Islet of Langerhans (tissue), 1 donor: ENCODE measurements around the gene DNAJA1.

Source experiments
- FAIRE-seq: peaks from one replicate; lab custom pipeline; 2011; peaks lifted over from hg19 to GRCh38; lab: Jason Lieb, UNC

Gene DNAJA1

GRCh38 chr9:33029231-33029786, 4.2 kb downstream of the DNAJA1 start:
- FAIRE-seq: peak; percentile 65

DNA sequence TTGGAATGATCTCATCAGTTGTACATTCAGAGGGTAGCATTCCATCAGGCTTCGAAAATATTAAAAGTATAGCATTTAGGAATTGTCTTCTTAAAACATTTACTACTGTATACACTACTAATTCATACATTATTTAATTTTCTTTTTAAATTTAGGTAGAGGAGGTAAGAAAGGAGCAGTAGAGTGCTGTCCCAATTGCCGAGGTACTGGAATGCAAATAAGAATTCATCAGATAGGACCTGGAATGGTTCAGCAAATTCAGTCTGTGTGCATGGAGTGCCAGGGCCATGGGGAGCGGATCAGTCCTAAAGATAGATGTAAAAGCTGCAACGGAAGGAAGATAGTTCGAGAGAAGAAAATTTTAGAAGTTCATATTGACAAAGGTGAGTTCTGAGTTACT, 5.2 kb downstream of the DNAJA1 start:
- no peak for FAIRE-seq

DNA sequence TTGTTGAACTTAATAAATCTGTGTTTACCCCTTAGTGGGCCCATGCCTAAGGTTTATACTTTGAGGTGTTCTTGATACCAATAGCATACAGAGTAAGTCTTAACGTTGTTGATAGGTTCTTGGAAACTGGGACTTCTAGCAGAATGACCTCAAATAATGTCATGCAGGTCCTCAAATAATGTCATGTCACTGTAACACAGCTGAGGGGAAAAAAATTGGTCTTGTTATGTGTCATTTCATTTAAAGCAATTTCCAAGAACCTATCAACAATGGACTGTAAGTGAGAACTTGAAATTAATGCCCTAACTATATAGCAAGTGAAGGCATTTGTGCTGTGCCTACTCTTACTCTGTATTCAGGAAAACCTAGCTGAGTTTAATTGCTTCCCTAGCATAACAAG, 7.2 kb downstream of the DNAJA1 start:
- FAIRE-seq: no peak

DNA sequence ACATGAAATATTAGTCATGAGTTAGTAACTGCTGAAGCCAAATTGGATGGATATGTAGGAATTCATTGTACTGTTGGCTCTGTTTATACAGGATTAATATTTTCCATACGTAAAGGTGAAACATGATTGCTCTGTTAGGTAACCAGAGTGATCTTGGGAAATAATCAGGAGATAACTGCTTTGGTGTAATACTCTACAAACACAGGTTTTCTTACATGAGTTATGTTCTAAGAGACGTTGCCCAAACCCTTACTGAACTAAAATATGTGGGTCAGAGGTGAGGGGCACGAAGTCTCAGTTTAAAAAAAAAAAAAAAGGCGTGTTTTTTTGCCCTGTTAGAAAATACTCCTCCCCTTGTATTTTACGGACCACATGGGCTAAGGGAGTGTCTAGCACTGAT, 7.8 kb downstream of the DNAJA1 start:
- no peak for FAIRE-seq

GRCh38 chr9:33040792-33041431, 15.8 kb downstream of the DNAJA1 start:
- no peak for FAIRE-seq

DNA sequence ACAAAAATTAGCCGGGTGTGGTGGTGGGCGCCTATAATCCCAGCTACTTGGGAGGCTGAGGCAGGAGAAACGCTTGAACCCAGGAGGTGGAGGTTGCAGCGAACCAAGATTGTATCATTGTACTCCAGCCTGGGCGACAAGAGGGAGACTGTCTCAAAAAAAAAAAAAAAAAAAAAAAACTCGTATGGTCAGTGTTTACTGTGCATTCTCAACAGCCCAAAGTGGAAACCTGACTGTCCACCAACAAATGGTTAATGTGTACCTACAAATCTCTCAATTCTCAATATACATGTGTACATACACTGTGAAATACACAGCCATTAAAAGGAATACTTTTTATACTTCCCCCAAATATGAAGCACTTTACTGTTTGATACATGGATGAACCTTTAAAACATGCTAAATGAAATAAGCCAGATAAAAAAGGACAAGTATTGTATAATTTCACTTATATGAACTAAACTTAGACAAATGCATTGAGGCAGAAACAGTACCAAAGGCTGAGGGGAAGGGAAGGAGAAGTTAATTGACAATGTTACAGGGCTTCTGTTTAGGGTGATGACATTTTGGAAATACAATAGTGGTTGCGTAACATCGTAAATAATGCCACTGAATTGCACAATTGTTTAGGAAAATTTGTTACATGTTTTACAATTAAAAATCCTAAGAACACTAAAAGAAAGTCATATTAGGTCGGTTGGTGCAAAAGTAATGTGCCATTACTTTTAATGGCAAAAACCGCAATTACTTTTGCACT, 16.5 kb downstream of the DNAJA1 start:
- FAIRE-seq: no peak

DNA sequence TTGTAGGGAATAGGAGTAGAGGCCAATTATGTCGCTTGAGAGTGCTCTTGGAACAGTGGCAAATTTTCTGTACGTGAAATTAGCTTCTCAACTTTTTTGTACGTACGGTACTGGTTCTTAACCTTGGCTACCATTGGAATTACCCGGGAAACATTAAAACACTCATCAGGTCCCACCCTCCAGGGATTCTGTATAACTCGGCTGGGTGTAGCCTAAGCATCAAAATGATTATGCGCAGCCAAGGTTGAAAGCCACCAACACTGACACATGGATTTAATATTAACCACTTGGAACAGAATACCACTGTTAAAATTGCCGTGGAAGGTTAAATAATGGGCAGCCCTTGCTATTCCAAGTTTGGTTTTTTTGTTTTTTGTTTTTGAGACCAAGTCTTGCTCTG, 17.4 kb downstream of the DNAJA1 start:
- no peak for FAIRE-seq

DNA sequence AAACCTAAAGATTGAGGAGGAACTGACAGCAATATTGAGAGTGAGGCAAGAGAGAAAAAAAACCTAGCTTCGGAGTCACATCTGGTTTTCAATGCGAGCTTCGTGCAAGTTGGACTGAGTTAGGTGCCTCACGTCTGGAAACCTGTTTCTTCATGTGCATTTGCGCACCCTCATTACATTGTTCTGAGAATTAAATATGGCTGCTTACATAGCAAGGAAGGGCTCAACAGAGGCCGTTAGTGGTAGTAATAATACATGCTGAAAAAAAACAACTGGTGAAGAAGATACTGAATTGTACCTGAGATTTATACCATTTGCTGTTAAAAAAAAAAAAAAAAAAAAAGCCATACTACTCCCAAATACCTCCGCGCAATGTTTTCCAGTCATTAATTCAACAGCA, 18.6 kb downstream of the DNAJA1 start:
- FAIRE-seq: no peak

- no peak for FAIRE-seq
Measured at GRCh38 chr9:33044162-33044673, 19.1 kb downstream of the DNAJA1 start.

DNA sequence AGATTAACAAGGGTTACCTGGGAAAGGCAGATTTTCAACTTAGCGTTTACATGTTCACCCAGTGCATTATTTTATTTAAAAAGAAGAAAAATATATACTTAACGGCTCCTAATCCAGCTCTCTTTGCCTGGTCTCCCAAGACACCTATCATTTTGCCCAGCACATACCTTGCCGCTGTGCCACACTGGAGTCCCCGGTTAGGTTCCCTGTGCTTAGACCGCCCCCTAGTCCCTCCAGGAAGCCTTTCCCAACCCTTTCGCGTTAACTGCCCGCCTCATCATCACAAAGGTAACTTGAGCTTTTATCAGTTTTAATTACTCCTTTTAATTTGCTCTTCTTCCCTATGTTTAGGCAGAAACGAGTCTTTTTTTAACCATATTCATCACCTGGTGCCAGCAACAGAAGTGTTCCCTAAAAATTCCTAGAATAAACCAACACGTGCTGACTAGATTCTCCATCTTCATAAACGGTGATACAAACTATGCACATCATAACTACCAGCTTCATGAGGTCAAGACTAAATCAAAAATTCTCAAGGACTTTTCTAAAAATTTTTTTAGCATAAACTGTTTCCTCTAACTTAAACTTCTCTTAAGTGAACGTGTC, 19.7 kb downstream of the DNAJA1 start:
- FAIRE-seq: no peak

- no peak for FAIRE-seq
Measured at GRCh38 chr9:33046061-33046460, 21.0 kb downstream of the DNAJA1 start.

- FAIRE-seq: no peak
Measured at GRCh38 chr9:33048054-33048465, 23.0 kb downstream of the DNAJA1 start.

GRCh38 chr9:33049680-33050361, 24.7 kb downstream of the DNAJA1 start:
- no peak for FAIRE-seq

GRCh38 chr9:33051144-33051543, 26.1 kb downstream of the DNAJA1 start:
- no peak for FAIRE-seq

DNA sequence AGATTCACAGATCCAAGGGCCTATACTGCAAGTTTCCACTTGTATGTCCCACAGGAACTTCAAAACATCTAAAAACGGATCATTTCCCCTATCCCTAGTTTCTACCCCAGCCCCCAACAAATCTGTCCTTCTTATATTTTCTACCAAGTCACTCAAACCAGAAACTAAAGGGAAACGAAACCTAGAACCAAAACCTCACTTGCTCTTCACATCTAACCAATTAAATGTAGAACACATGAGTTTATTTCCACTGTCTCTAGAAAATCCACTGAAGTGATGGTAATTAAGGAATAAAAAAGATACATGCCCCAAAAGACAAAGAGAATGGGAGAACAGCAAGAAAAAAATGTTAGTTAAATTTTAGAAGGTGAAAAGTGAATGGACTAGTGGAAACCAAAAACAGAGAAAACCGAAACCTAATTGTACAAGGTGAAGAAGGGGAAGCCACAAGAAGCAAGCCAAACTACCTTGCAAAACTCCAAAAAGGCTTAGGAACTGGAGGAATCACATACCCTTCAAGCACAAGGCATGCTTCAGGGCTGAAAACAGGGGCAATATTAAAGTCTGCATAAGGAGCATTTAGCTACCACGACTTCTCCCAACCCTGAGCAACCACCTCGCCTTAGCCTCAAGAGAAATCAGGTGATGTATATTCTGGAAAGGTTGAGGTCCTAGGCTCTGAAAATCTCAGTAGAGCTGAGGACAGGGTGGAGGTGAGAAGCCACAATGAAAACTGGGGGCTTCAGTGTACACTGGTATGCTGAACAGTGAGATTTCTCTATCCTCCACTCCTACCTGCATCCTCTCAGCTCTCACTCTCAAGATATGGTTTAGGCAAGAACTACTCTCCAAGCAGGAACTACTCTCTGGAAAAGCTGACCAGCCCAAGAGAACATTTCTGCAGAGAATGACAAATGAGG, 40.3 kb downstream of the DNAJA1 start:
- no peak for FAIRE-seq

DNA sequence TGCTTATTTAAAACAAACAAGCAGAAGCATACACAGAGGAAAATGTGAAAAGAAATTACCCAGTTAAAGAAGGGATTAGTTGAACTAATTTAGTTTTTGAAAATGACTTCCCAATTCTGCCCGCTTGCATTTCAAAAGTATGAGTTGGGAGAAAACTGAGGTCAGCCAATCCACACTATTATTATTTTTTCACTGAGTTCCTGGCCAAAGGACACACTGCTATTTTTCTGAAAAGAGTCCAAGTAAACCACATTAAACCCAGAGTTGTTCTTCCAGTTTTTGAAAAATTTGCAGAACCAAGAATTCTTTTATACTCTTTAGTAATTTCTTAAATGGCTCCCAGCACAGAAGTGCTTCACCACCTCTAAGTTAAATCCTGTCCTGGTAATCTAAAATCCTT, 43.9 kb downstream of the DNAJA1 start:
- FAIRE-seq: no peak

DNA sequence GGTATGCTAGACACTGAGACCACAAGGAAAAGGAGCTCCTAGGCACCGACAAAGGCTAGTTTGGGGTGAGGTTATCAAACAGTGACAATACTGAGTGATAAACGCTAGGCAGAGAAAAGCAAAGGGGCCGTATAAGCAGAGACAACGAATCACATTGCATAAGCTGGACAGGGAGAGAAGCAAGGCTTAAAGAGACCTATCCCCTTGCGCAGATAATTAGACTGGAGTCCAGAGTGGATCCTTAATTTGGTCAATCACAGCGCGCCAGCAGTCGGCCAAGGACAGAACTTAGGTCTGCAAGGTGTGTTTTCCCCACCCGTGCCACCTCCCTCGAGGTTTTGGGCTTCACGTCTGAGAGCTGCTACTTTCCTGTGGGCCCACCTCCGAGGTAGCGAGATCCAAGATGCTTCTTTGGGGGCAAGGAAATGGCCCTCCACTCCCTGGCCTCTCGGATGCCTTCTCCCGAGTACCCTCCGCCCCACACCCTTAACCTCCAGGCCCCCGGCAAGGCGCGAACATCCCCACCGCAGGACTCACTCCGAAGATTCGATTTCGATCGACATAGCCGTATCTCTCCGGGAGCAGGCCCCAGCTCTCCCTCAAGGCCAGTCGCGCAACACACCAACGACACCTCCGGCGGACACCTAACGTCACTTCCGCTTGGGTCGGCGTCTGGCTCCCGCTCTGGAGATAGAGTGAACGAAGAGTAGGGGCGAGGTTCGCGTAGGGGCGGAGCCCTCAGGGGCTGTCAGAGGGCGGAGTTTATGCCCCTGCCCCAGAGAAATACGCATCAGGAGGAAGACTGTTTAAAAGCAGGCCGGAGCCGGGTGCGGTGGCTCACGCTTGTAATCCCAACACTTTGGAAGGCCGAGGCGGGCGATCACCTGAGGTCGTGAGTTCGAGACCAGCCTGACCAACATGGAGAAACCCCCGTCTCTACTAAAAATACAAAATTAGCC, 51.3 kb downstream of the DNAJA1 start, which contains the start of gene SMU1:
Gene SMU1 (minus strand): TSS at position 629 of the 959 bp plus-strand sequence. CDS start 66 bp downstream, at position 563.
- FAIRE-seq: peak; percentile 17

- FAIRE-seq: no peak
Measured at GRCh38 chr9:33080534-33080933, 55.5 kb downstream of the DNAJA1 start.

DNA sequence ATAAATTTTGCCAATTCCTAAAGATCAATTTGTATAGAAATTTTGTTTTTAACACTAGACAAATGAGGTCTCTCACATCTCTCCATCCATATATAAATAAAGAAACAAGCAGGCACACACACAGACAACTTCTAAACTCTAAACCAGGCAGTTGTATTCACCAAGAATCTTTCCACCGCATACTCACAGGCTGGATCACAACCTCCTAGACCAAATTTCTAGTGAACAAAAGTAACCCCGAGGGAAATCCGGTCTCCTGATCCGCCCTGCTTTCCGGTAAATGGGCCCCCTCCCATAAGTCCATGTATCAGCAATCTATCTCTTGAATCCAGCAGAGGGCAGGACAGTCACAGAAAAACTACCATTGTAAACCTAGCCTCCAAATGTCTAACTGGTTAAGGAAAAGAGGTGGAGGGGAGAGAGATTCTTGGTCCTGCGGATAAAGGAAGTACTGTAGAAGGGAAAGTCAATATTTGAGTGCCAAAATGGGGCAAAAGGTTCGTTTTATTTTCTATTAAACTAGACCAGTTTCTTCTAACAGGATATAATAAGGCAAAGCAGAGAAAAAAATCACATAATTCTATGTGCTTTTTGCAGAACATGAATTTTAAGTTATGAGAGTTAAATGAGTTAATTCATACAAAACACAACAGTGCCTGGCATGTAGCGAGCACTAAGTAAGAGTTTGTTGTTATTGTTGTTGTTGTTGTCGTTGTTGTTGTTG, 56.2 kb downstream of the DNAJA1 start:
- no peak for FAIRE-seq
